ENCODE data around the gene OOEP.
"Not testable (repeated sequence)": the region's sequence is repeated elsewhere in the genome, so short reads cannot be mapped to it uniquely, and the experiment has no call there.

Gene OOEP

GRCh38 chr6:73382462-73383113 lies 12.9 kb upstream of the OOEP start:
- H3K36me3 ChIP-seq (ENCODE audit: insufficient read depth, low read length): no peaks in the 10 kb centered on the region
- no peak overlapping the region for H2AFZ ChIP-seq (ENCODE audit: low read depth, low read length)
- no peaks in the 10 kb centered on the region for H3K27me3 ChIP-seq (ENCODE audit: insufficient read depth, low read length)
- no peaks in the 10 kb centered on the region for H3K4me1 ChIP-seq (ENCODE audit: insufficient read depth, low read length)
- H3K9me3 ChIP-seq (ENCODE audit: low read length): no peaks in the 10 kb centered on the region
- H3K4me3 ChIP-seq (ENCODE audit: low read length): no peak overlapping the region

DNA sequence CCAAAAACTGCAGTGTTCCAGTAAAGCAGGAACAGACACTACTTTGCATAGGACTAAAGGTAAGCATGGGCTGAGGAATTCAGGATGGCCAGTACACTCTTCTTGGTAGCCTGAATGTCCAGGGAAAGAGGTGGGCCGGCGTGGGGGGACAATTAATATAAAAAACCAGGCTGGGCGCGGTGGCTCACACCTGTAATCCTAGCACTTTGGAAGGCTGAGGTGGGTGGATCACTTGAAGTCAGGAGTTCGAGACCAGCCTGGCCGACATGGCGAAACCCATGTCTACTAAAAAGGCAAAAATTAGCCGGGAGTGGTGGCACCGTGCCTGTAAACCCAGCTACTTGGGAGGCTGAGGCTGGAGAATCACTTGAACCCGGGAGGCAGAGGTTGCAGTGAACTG lies 11.8 kb upstream of the OOEP start:
- not testable (repeated sequence) for H3K9me3 ChIP-seq (ENCODE audit: low read length); H3K4me1 ChIP-seq (ENCODE audit: insufficient read depth, low read length); H3K4me3 ChIP-seq (ENCODE audit: low read length); H3K27me3 ChIP-seq (ENCODE audit: insufficient read depth, low read length); H2AFZ ChIP-seq (ENCODE audit: low read depth, low read length); H3K36me3 ChIP-seq (ENCODE audit: insufficient read depth, low read length)

DNA sequence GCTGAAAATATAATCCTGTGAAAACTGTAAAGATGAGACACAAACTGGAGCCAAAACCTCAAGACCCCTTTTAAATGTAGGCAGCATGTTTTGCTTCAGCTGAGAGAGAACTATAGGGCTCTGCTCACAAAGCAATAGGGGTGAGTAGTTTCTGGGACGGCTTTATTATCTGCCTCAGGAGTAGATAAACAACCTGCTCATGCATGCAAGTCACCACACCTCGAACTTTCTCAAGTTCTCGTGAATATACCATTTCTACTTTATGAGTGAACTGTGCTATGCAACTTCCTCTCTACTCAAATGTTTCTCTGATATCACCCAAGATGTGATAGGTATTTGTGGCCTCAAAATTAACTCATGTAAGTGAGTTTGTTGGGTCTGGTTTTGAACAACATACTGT lies 7.5 kb upstream of the OOEP start:
- Histone ChIP-seq H3K9me3 (ENCODE audit: low read length) (no peaks in the 10 kb centered on the region), H3K27me3 (ENCODE audit: insufficient read depth, low read length) (no peaks in the 10 kb centered on the region), H3K4me3 (ENCODE audit: low read length) (no peak overlapping the region), H2AFZ (ENCODE audit: low read depth, low read length) (no peak overlapping the region), H3K4me1 (ENCODE audit: insufficient read depth, low read length) (no peaks in the 10 kb centered on the region), H3K36me3 (ENCODE audit: insufficient read depth, low read length) (no peaks in the 10 kb centered on the region)

DNA sequence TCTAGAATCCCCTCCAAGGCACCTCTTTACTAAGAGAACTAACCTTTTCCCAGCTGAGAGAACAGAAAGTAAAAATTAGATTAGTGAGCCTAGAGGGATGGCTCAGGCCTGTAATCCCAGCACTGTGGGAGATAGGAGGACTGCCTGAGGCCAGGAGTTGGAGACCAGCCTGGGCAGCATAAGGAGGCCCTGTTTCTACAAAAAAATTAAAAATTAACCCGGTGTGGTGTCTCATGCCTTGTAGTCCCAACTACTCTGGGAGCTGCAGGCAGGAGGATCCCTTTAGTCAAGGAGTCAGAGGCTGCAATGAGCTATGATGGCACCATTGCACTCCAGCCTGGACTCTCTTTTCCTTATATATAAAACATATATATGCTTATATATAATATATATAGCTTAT lies 5.5 kb upstream of the OOEP start:
- Histone ChIP-seq H3K27me3 (ENCODE audit: insufficient read depth, low read length) (no peaks in the 10 kb centered on the region), H2AFZ (ENCODE audit: low read depth, low read length) (no peak overlapping the region), H3K36me3 (ENCODE audit: insufficient read depth, low read length) (no peaks in the 10 kb centered on the region), H3K4me1 (ENCODE audit: insufficient read depth, low read length) (no peaks in the 10 kb centered on the region), H3K9me3 (ENCODE audit: low read length) (no peaks in the 10 kb centered on the region), H3K4me3 (ENCODE audit: low read length) (no peak overlapping the region)

GRCh38 chr6:73372516-73372915 lies 2.8 kb upstream of the OOEP start:
- Histone ChIP-seq H2AFZ (ENCODE audit: low read depth, low read length) (no peak overlapping the region), H3K27me3 (ENCODE audit: insufficient read depth, low read length) (no peaks in the 10 kb centered on the region), H3K4me1 (ENCODE audit: insufficient read depth, low read length) (no peaks in the 10 kb centered on the region), H3K9me3 (ENCODE audit: low read length) (no peaks in the 10 kb centered on the region), H3K36me3 (ENCODE audit: insufficient read depth, low read length) (no peaks in the 10 kb centered on the region), H3K4me3 (ENCODE audit: low read length) (no peak overlapping the region)

GRCh38 chr6:73371984-73372383 lies 2.3 kb upstream of the OOEP start:
- Histone ChIP-seq H3K27me3 (ENCODE audit: insufficient read depth, low read length) (no peaks in the 10 kb centered on the region), H3K9me3 (ENCODE audit: low read length) (no peaks in the 10 kb centered on the region), H3K36me3 (ENCODE audit: insufficient read depth, low read length) (no peaks in the 10 kb centered on the region), H3K4me1 (ENCODE audit: insufficient read depth, low read length) (no peaks in the 10 kb centered on the region), H3K4me3 (ENCODE audit: low read length) (no peak overlapping the region), H2AFZ (ENCODE audit: low read depth, low read length) (no peak overlapping the region)

DNA sequence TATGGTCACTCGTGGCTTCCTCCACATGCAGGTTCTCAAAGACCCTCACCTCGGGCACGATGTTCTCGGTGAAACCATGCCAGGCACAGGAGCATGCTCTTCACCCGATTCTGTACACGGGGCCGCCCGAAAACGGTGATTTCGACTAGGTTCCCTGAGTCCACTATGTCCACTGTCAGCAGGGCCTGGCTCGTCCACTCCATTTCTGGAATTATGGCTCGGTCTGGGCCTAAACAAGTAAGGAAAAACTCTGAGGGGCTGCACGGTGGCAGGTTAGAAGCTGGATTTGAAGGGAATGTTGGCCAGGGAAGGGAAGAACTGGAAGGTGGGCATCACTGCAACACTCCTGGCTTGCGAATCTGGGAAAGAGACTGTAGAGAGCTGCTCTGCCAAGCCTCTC lies 540 bp downstream of the OOEP start:
- H3K4me1 ChIP-seq (ENCODE audit: insufficient read depth, low read length): no peaks in the 10 kb centered on the region
- H3K9me3 ChIP-seq (ENCODE audit: low read length): no peaks in the 10 kb centered on the region
- H2AFZ ChIP-seq (ENCODE audit: low read depth, low read length): no peak overlapping the region
- no peak overlapping the region for H3K4me3 ChIP-seq (ENCODE audit: low read length)
- no peaks in the 10 kb centered on the region for H3K27me3 ChIP-seq (ENCODE audit: insufficient read depth, low read length)
- H3K36me3 ChIP-seq (ENCODE audit: insufficient read depth, low read length): no peaks in the 10 kb centered on the region

DNA sequence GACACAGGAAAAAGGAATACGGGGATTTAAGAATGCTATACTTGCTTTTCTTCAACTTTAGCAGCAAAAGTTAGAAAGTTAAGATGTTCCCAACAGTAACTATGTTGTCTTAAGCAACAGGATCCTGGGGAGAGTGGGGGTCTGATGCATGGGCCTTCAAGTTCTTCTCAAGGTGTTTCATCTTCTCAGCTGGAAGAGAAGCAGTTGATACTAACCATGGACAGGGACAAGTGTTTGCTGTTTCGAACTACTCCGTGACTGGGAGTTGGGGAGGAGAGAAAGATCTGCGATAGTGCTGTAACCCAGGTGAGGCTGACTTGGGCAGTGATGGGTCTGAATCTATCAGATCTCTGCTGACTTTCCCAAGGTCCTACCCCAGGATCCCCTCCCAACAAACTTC lies 1.0 kb downstream of the OOEP start:
- Histone ChIP-seq H3K4me3 (ENCODE audit: low read length) (no peak overlapping the region), H3K4me1 (ENCODE audit: insufficient read depth, low read length) (no peaks in the 10 kb centered on the region), H3K9me3 (ENCODE audit: low read length) (no peaks in the 10 kb centered on the region), H3K36me3 (ENCODE audit: insufficient read depth, low read length) (no peaks in the 10 kb centered on the region), H2AFZ (ENCODE audit: low read depth, low read length) (no peak overlapping the region), H3K27me3 (ENCODE audit: insufficient read depth, low read length) (no peaks in the 10 kb centered on the region)

DNA sequence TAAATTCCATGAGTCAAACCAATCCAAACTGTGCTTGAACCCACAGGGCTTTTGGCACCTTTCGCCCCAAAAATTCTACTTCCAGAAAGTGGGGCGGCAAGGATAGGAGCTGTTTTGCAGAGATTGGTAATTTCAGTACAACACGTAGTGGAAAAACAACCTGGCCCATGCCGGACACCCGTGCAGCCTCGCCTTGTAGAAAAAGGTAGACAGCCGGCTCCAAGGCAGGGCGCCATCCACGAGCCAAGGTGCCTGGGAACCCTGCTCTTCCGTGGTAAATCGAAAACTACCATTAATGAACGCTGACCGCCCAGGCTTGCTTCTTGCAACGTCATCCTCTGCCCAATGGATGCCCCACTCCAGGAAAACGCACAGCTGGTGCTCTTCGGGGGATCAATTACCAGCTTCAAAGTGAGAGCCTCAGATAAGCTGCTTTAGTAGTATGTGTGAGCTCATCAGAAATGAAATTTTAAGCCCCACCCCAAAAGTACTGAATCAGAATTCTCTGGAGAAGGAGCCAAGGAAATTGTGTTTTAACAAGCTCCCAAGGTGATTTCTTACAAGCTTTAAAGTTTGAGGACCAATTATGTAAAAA lies 1.8 kb downstream of the OOEP start:
- Histone ChIP-seq H3K36me3 (ENCODE audit: insufficient read depth, low read length) (no peaks in the 10 kb centered on the region), H3K4me1 (ENCODE audit: insufficient read depth, low read length) (no peaks in the 10 kb centered on the region), H3K9me3 (ENCODE audit: low read length) (no peaks in the 10 kb centered on the region), H2AFZ (ENCODE audit: low read depth, low read length) (no peak overlapping the region), H3K4me3 (ENCODE audit: low read length) (no peak overlapping the region), H3K27me3 (ENCODE audit: insufficient read depth, low read length) (no peaks in the 10 kb centered on the region)

DNA sequence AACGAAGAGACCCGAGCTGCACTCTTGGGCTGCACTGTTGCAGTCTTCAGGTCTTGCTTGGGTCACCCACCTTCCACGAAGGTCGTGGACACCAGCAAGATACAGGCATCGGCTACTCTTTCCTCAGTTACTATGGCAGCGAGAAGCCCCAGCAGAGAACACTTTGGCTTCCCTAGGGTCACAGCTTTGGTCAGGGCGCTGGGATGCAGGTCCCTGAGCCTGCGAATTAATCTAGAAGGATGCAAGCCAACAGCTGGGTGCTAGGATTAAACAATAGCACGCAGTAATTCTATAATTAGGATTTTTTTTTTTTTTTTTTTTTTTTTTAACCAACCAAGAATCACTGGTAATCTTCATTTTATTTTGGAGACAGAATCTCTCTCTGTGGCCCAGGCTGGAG lies 5.1 kb downstream of the OOEP start:
- Histone ChIP-seq H2AFZ (ENCODE audit: low read depth, low read length) (no peak overlapping the region), H3K4me3 (ENCODE audit: low read length) (no peak overlapping the region), H3K36me3 (ENCODE audit: insufficient read depth, low read length) (no peaks in the 10 kb centered on the region), H3K9me3 (ENCODE audit: low read length) (no peaks in the 10 kb centered on the region), H3K27me3 (ENCODE audit: insufficient read depth, low read length) (no peaks in the 10 kb centered on the region), H3K4me1 (ENCODE audit: insufficient read depth, low read length) (no peaks in the 10 kb centered on the region)

DNA sequence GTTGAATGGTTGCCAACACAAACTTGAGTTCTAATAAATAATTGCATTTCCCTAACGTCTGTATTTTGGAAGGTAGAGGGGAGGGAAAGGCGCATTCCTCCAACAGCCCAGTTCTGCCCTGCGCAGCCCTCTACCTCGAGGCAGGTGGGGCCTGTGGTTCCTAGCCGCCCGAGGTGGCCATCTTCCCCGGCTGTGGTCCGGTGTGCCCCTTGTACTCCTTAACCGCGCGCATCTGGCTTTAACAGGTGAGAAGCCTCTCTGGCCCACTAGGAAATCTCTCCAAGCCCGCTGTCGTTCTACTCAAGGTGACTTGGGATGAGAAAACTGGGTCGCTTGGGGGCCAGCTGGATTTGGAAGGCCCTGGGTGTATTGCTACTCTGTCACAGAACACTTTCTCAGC lies 5.6 kb downstream of the OOEP start:
- no peaks in the 10 kb centered on the region for H3K36me3 ChIP-seq (ENCODE audit: insufficient read depth, low read length)
- no peak overlapping the region for H2AFZ ChIP-seq (ENCODE audit: low read depth, low read length)
- no peak overlapping the region for H3K4me3 ChIP-seq (ENCODE audit: low read length)
- H3K9me3 ChIP-seq (ENCODE audit: low read length): no peaks in the 10 kb centered on the region
- H3K27me3 ChIP-seq (ENCODE audit: insufficient read depth, low read length): no peaks in the 10 kb centered on the region
- H3K4me1 ChIP-seq (ENCODE audit: insufficient read depth, low read length): no peaks in the 10 kb centered on the region

DNA sequence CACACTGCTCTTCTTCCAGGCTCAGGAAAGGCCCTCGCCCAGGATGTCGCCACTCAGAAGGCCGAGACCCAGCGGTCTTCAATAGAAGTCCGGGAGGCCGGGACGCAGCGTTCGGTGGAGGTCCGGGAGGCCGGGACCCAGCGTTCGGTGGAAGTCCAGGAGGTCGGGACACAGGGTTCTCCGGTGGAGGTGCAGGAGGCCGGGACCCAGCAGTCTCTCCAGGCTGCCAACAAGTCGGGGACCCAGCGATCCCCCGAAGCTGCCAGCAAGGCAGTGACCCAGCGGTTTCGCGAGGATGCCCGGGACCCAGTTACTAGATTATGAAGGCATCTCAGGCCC lies 6.2 kb downstream of the OOEP start:
- Histone ChIP-seq H2AFZ (ENCODE audit: low read depth, low read length) (no peak overlapping the region), H3K36me3 (ENCODE audit: insufficient read depth, low read length) (no peaks in the 10 kb centered on the region), H3K27me3 (ENCODE audit: insufficient read depth, low read length) (no peaks in the 10 kb centered on the region), H3K4me1 (ENCODE audit: insufficient read depth, low read length) (no peaks in the 10 kb centered on the region), H3K4me3 (ENCODE audit: low read length) (no peak overlapping the region), H3K9me3 (ENCODE audit: low read length) (no peaks in the 10 kb centered on the region)

- Histone ChIP-seq H2AFZ (ENCODE audit: low read depth, low read length) (no peak overlapping the region), H3K4me1 (ENCODE audit: insufficient read depth, low read length) (no peaks in the 10 kb centered on the region), H3K9me3 (ENCODE audit: low read length) (no peaks in the 10 kb centered on the region), H3K27me3 (ENCODE audit: insufficient read depth, low read length) (no peaks in the 10 kb centered on the region), H3K4me3 (ENCODE audit: low read length) (no peak overlapping the region), H3K36me3 (ENCODE audit: insufficient read depth, low read length) (no peaks in the 10 kb centered on the region)
Measured at GRCh38 chr6:73362869-73363536, 6.7 kb downstream of the OOEP start.

- Histone ChIP-seq H3K4me1 (ENCODE audit: insufficient read depth, low read length) (no peaks in the 10 kb centered on the region), H3K27me3 (ENCODE audit: insufficient read depth, low read length) (no peaks in the 10 kb centered on the region), H3K4me3 (ENCODE audit: low read length) (no peak within 1 kb of the TSS), H3K36me3 (ENCODE audit: insufficient read depth, low read length) (no peaks in the 10 kb centered on the region), H3K9me3 (ENCODE audit: low read length) (no peaks in the 10 kb centered on the region), H2AFZ (ENCODE audit: low read depth, low read length) (no peak within 1 kb of the TSS)
Measured at GRCh38 chr6:73362358-73362757, 7.3 kb downstream of the OOEP start, which contains the start of gene KHDC3L. Gene KHDC3L, plus strand, starts transcription at chr6:73362658. Its CDS starts 72 bp downstream, at chr6:73362730.
